Spleen (tissue), 11 donors: ENCODE data around the gene SLC5A12. TPM values are rescaled to one million over a fixed set of nuclear protein-coding genes. Genes with fewer than 3 reads are reported as not detected.

Source experiments
- DNase-seq: peaks from one replicate; pipeline ENCODE4 v3.0.0-alpha.2; 2020
- H3K27ac ChIP-seq, 8 donors: fragments of 200-600 bp; sonication (generic) in 7 of 8; 1 replicate in 4 of 8; 2 replicates in 4 of 8; pipeline versions ENCODE4 v1.5.0 to v1.8.0; 2016 to 2021; ENCODE audit warnings: inconsistent platforms in 4 of 8, mild to moderate bottlenecking in 4 of 8, moderate library complexity in 1 of 8
- H3K27me3 ChIP-seq, 7 donors: fragments of 200-600 bp; sonication (generic) in 6 of 7; replicated peaks in 1 of 7; 1 replicate in 4 of 7; 2 replicates in 3 of 7; pipeline versions ENCODE4 v1.5.0 to v1.8.0; 2016 to 2021; ENCODE audit warnings: inconsistent platforms in 3 of 7, mild to moderate bottlenecking in 1 of 7
- H3K36me3 ChIP-seq, 6 donors: fragments of 200-600 bp; sonication (generic) in 5 of 6; 1 replicate in 4 of 6; 2 replicates in 2 of 6; pipeline versions ENCODE4 v1.5.0 to v1.8.0; 2016 to 2021; ENCODE audit warnings: inconsistent platforms in 2 of 6
- H3K4me1 ChIP-seq, 6 donors: fragments of 200-600 bp; sonication (generic) in 5 of 6; 1 replicate in 3 of 6; 2 replicates in 3 of 6; pipeline versions ENCODE4 v1.5.0 to v1.8.0; 2016 to 2021; ENCODE audit warnings: inconsistent platforms in 3 of 6
- H3K4me3 ChIP-seq, 8 donors: fragments of 200-600 bp; sonication (generic) in 7 of 8; 1 replicate in 4 of 8; 2 replicates in 4 of 8; pipeline versions ENCODE4 v1.5.0 to v1.8.0; 2016 to 2021; ENCODE audit warnings: inconsistent platforms in 4 of 8, mild to moderate bottlenecking in 4 of 8, moderate library complexity in 2 of 8
- H3K9me3 ChIP-seq, 8 donors: fragments of 200-600 bp; sonication (generic) in 7 of 8; 1 replicate in 4 of 8; 2 replicates in 4 of 8; pipeline versions ENCODE4 v1.5.0 to v1.8.0; 2016 to 2021; ENCODE audit warnings: inconsistent platforms in 4 of 8
- CTCF ChIP-seq, 11 experiments: fragments of 200-600 bp in 7 of 11; fragments of 450-650 bp in 4 of 11; sonication (generic) in 4 of 11; IDR thresholded peaks in 8 of 11; conservative IDR thresholded peaks in 3 of 11; 1 replicate in 7 of 11; 2 replicates in 4 of 11; pipeline versions ENCODE4 v1.4.0 to v1.8.0; 2016 to 2021; ENCODE audit warnings: antibody characterized with exemption in 11 of 11, inconsistent platforms in 4 of 11, mild to moderate bottlenecking in 1 of 11
- POLR2A ChIP-seq, 3 donors: fragments of 450-650 bp; IDR thresholded peaks; one replicate each; pipeline ENCODE4 v1.5.1; 2017; ENCODE audit warnings: antibody characterized with exemption in 3 of 3, mild to moderate bottlenecking in 1 of 3
- POLR2AphosphoS5 ChIP-seq, 3 donors: sonication (generic); formaldehyde crosslinking; IDR thresholded peaks; one replicate each; pipeline ENCODE4 v1.5.1; 2017; ENCODE audit warnings: antibody characterized with exemption in 3 of 3
- WGBS, 5 donors: extraction: QIAGEN DNeasy Blood & Tissue Kit in 3 of 5; methylation state at CpG; one replicate each; pipeline versions ENCODE4 v1.1.5 to v1.1.7; 2013 to 2018; 5-methylcytosine and 5-hydroxymethylcytosine counted together
- intact Hi-C: fragments of 100-400 bp; cut with DNase I; formaldehyde crosslinking; loops from one replicate; pipeline ENCODE4 v1.15.0; 2023; ENCODE audit warnings: low total_unique reads
- polyA plus RNA-seq, 3 donors: library from polyadenylated mRNA; stranded (reverse); fragments of 200-250 nt; gene quantifications; one replicate each; pipeline ENCODE4 v1.2.1, GENCODE V29; 2013
- total RNA-seq, 7 donors: library from RNA; depleted of rRNA in 3 of 7; stranded (reverse); fragments of >200 nt in 3 of 7; fragmentation: NEBNext Ultra II Directional in 4 of 7; extraction: Animal tissue kit (Norgen Biotek cat#: 25700) in 4 of 7; gene quantifications; one replicate each; pipeline versions ENCODE4 v1.1.0 to v1.2.1, GENCODE V29; 2016 to 2021
- donor health status: healthy with polysubstance abuse.
- donor health status: DM: no; HTN: no; CAD: no; lungs with moderate emphysema.
- donor health status: DM: no; HTN: no; CAD: no.
- donor health status: Bipolar disorder and iron deficiency.
- donor health status: healthy.
- donor health status: DM: no; HTN: no; CAD: no.
- donor health status: DM: yes; HTN: yes; CAD: no.

SLC5A12 gene
- total and polyA plus RNA-seq, 10 donors, result 0.05 to 1.3 (median 0.54) TPM; not detected in 3

GRCh38 chr11:26734691-26735090 lies 12.8 kb upstream of the SLC5A12 start:
- 75 to 90% (median 78%) methylated on average over 4 of the region's 4 CpGs for WGBS, 5 donors
- Histone ChIP-seq H3K27me3 (no peaks in the 10 kb centered on the region), H3K4me1 (no peaks in the 10 kb centered on the region), H3K27ac (no peak overlapping the region), H3K36me3 (no peaks in the 10 kb centered on the region), H3K9me3 (peaks cover 0 to 18% (median 3%) of the 10 kb centered on the region in 8 donors), H3K4me3 (no peak overlapping the region)
- no peak for DNase-seq
- intact Hi-C loops, result no loop called here
- TF ChIP-seq POLR2A (IDR thresholded peaks at IDR 0.05) (no peak), CTCF (IDR thresholded peaks at IDR 0.05 in 8 of 11, conservative IDR thresholded peaks at IDR 0.05 in 3 of 11) (no peak), POLR2AphosphoS5 (IDR thresholded peaks at IDR 0.05) (no peak)

DNA sequence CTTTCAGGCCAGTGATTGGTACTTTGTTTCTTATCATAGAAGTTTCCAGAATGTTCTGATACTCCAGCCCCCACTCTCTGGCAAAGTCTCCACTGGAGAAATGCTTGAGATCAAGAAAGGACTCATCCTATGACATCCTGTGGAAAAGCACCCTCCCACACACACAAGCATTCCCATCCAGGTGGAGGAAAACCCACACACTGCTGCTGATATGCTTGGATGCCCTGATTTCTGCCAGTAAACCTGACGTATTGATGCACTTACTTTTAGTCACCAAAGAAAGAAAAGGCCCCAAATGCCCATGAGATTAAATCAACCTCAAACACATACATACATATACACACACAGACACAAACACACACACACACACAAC lies 9.2 kb upstream of the SLC5A12 start:
- H3K4me1 ChIP-seq, result no peaks in the 10 kb centered on the region
- TF ChIP-seq POLR2A (IDR thresholded peaks at IDR 0.05), result no peak
- no peak for TF ChIP-seq POLR2AphosphoS5 (IDR thresholded peaks at IDR 0.05)
- TF ChIP-seq CTCF (IDR thresholded peaks at IDR 0.05 in 8 of 11, conservative IDR thresholded peaks at IDR 0.05 in 3 of 11), result no peak
- no peak overlapping the region for H3K4me3 ChIP-seq
- no peaks in the 10 kb centered on the region for H3K36me3 ChIP-seq
- no peak overlapping the region for H3K27ac ChIP-seq
- no peaks in the 10 kb centered on the region for H3K27me3 ChIP-seq
- peaks cover 0 to 18% (median 3%) of the 10 kb centered on the region in 8 donors for H3K9me3 ChIP-seq
- intact Hi-C loops, result no loop called here
- WGBS, 5 donors, result 71 to 100% (median 86%) methylated on average over 1 of the region's 1 CpG
- DNase-seq, result no peak

DNA sequence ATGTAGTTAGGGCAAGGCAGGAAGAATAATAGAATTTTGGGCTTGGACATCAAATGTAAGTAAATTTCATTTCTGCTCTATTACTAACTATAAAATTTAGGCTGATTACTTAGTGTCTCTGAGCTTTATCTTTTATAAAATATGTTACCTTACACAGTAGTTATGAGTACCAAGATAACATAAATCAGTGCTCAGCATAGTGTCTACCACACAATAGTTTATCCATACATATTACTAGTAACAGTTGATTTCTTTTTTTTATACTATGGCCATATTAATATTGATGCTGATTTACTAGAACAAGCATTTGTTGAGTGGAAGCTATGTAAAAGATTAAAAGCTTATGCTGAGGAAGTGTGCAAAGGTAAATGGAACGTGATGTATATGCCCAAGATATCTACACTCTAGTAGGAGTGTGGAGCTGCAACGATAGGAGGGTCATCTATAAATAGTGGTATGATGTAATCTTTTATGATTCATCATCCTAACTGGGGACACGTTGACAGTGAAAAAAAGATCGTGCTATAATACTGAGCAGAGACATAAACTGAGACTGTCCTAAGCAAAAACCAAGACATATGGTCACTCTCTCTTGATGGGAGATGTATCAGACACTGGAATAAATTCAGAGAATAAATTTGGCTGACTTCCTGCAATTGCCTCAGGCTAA lies 8.7 kb upstream of the SLC5A12 start:
- Histone ChIP-seq H3K27ac (no peak overlapping the region), H3K4me1 (no peaks in the 10 kb centered on the region), H3K4me3 (no peak overlapping the region), H3K9me3 (peaks cover 0 to 18% (median 3%) of the 10 kb centered on the region in 8 donors), H3K36me3 (no peaks in the 10 kb centered on the region), H3K27me3 (no peaks in the 10 kb centered on the region)
- DNase-seq, result no peak
- intact Hi-C loops, result no loop called here
- WGBS, 5 donors, result 51 to 65% (median 57%) methylated on average over 4 of the region's 4 CpGs
- TF ChIP-seq POLR2AphosphoS5 (IDR thresholded peaks at IDR 0.05), result no peak
- TF ChIP-seq POLR2A (IDR thresholded peaks at IDR 0.05), result no peak
- TF ChIP-seq CTCF (IDR thresholded peaks at IDR 0.05 in 8 of 11, conservative IDR thresholded peaks at IDR 0.05 in 3 of 11), result no peak

DNA sequence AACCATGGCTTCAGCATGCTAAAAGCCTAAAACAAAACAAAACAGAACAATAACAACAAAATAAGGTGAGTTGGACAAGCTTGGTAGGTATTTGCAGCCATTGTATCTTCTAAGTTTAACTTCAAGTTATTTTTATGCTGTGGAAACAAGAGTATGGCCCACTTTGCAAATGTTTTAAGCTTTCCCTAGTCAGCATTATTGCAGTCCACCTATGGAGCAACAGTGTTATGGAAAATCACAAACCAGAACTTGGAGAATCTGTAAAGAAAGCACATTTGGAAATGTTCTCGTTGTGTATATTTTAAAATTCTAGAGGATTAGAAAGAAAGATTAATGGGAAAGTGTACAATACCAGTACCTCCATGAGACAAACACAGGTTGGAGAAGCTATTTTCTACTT lies 7.4 kb upstream of the SLC5A12 start:
- intact Hi-C loops, result no loop called here
- 71 to 87% (median 82%) methylated on average over 1 of the region's 1 CpG for WGBS, 5 donors
- no peak for DNase-seq

More for the DNA sequence above, 7.4 kb upstream of the SLC5A12 start:
- no peaks in the 10 kb centered on the region for H3K27me3 ChIP-seq
- no peak overlapping the region for H3K27ac ChIP-seq
- no peaks in the 10 kb centered on the region for H3K36me3 ChIP-seq
- H3K4me1 ChIP-seq, result no peaks in the 10 kb centered on the region
- TF ChIP-seq POLR2AphosphoS5 (IDR thresholded peaks at IDR 0.05) (no peak), POLR2A (IDR thresholded peaks at IDR 0.05) (no peak), CTCF (IDR thresholded peaks at IDR 0.05 in 8 of 11, conservative IDR thresholded peaks at IDR 0.05 in 3 of 11) (no peak)
- H3K4me3 ChIP-seq, result no peak overlapping the region
- peaks cover 0 to 15% (median 3%) of the 10 kb centered on the region in 8 donors for H3K9me3 ChIP-seq
